HepG2 (cell line): ENCODE results near the gene ADAMTS2. TPM values are rescaled to one million over a fixed set of nuclear protein-coding genes. Genes with fewer than 3 reads are reported as not detected.

Experiments used
- ATAC-seq: fragments of 200-7000 bp; cut with Tn5 transposase; 3 replicates; pipeline ENCODE4 v1.9.1; 2020; ENCODE audit warnings: mild to moderate bottlenecking, moderate library complexity
- BruUV-seq: library from RNA; stranded (reverse); fragments of 400-500 nt; replicated peaks from 2 replicates; lab custom pipeline; 2021; lab: Mats Ljungman, UMichigan
- CTCF ChIA-PET: fragments of 300-600 bp; formaldehyde crosslinking; extraction: SDS; loops from one replicate; lab custom pipeline; 2021; ENCODE audit warnings: low total read pairs, inconsistent platforms, low intra/inter-chr PET ratio; lab: Yijun Ruan, JAX
- POLR2A ChIA-PET: fragments of 350-600 bp; sonication (Branson Sonifier 250); formaldehyde crosslinking; loops from one replicate; lab custom pipeline; 2020; ENCODE audit warnings: antibody characterized with exemption, inconsistent platforms; lab: Yijun Ruan, JAX
- DNase-seq: peaks from one replicate; pipeline ENCODE4 v3.0.0-alpha.2; 2015; ENCODE audit warnings: low spot score
- FAIRE-seq: peaks from 3 replicates; lab custom pipeline; 2011; peaks lifted over from hg19 to GRCh38; lab: Jason Lieb, UNC
- H2AFZ ChIP-seq: one replicate; pipeline ENCODE4 v1.6.1; 2011; ENCODE audit warnings: low read length, inconsistent platforms
- H3K27ac ChIP-seq: fragments of 300-600 bp; 3 replicates; pipeline ENCODE4 v1.8.0; 2011; ENCODE audit warnings: mixed run types, mild to moderate bottlenecking, mixed read lengths, low read length, inconsistent platforms; ENCODE audit not compliant: insufficient read depth; ENCODE audit errors: extremely low read length
- H3K27me3 ChIP-seq, 2 experiments: fragments of 200-600 bp in 1 of 2; 2 replicates in 1 of 2; 3 replicates in 1 of 2; pipeline versions ENCODE4 v1.6.0 to v1.8.0; 2011; ENCODE audit warnings: low read length in 2 of 2, mild to moderate bottlenecking in 2 of 2, moderate library complexity in 2 of 2, inconsistent platforms in 1 of 2; ENCODE audit not compliant: insufficient read depth in 2 of 2, control insufficient read depth in 1 of 2
- H3K36me3 ChIP-seq, 2 experiments: fragments of 200-600 bp in 1 of 2; replicated peaks in 1 of 2; 2 replicates in 1 of 2; 3 replicates in 1 of 2; pipeline versions ENCODE4 v1.5.1 to v1.8.0; 2011; ENCODE audit warnings: low read length in 2 of 2, inconsistent platforms in 1 of 2; ENCODE audit not compliant: insufficient read depth in 2 of 2, control insufficient read depth in 1 of 2
- H3K4me1 ChIP-seq: 2 replicates; pipeline ENCODE4 v1.5.1; 2012; ENCODE audit warnings: low read length, inconsistent platforms; ENCODE audit not compliant: insufficient read depth
- H3K4me2 ChIP-seq: 2 replicates; pipeline ENCODE4 v1.6.0; 2011; ENCODE audit warnings: low read depth, low read length, inconsistent platforms
- H3K4me3 ChIP-seq, 3 experiments: fragments of 200-600 bp in 1 of 3; sonication (generic), shearing (Covaris generic) in 1 of 3; replicated peaks in 1 of 3; 2 replicates each; pipeline ENCODE4 v1.5.1; 2011 to 2016; ENCODE audit warnings: low read length in 3 of 3, inconsistent platforms in 2 of 3, low read depth in 2 of 3, mild to moderate bottlenecking in 2 of 3, control low read depth in 1 of 3, mixed read lengths in 1 of 3; ENCODE audit not compliant: insufficient read depth in 1 of 3
- H3K79me2 ChIP-seq: one replicate; pipeline ENCODE4 v1.6.1; 2011; ENCODE audit warnings: low read length, inconsistent platforms; ENCODE audit not compliant: insufficient read depth
- H3K9ac ChIP-seq: 2 replicates; pipeline ENCODE4 v1.6.0; 2011; ENCODE audit warnings: mild to moderate bottlenecking, low read depth, low read length, inconsistent platforms; ENCODE audit not compliant: insufficient read depth
- H3K9me3 ChIP-seq: 2 replicates; pipeline ENCODE4 v1.5.1; 2012; ENCODE audit warnings: mild to moderate bottlenecking, low read length
- H4K20me1 ChIP-seq: 2 replicates; pipeline ENCODE4 v1.6.0; 2011; ENCODE audit warnings: inconsistent platforms, mild to moderate bottlenecking, low read length, moderate library complexity; ENCODE audit not compliant: insufficient read depth
- HNRNPL ChIP-seq: fragments of 200-400 bp; formaldehyde crosslinking; IDR thresholded peaks from 2 replicates; pipeline ENCODE4 v1.6.1; 2017; ENCODE audit warnings: mild to moderate bottlenecking, low read depth, low read length
- MED13 ChIP-seq: sonication (generic); formaldehyde crosslinking; IDR thresholded peaks from 2 replicates; pipeline ENCODE4 v1.5.0; 2020; ENCODE audit warnings: missing genetic modification reagents
- NCOR1 ChIP-seq: fragments of 200-600 bp; sonication (generic); IDR thresholded peaks from 2 replicates; pipeline ENCODE4 v1.7.0; 2017; ENCODE audit warnings: antibody characterized with exemption, low read length, borderline replicate concordance
- PBX2 ChIP-seq: IDR thresholded peaks from 2 replicates; pipeline ENCODE4 v1.6.1; 2016; ENCODE audit warnings: control low read depth
- SMC3 ChIP-seq: IDR thresholded peaks from 2 replicates; pipeline ENCODE4 v1.6.1; 2011; ENCODE audit warnings: low read length, improper control_type of control experiment
- ZBTB4 ChIP-seq: sonication (generic); formaldehyde crosslinking; IDR thresholded peaks from 2 replicates; pipeline ENCODE4 v1.4.0; 2020; ENCODE audit warnings: missing genetic modification reagents, mild to moderate bottlenecking, borderline replicate concordance
- ZFP36L1 ChIP-seq: sonication (generic); formaldehyde crosslinking; IDR thresholded peaks from 2 replicates; pipeline ENCODE4 v1.8.0; 2022; ENCODE audit warnings: mild to moderate bottlenecking, missing genetic modification reagents, moderate library complexity
- ZFY ChIP-seq: sonication (generic); formaldehyde crosslinking; IDR thresholded peaks from 2 replicates; pipeline ENCODE4 v1.4.0; 2020; ENCODE audit warnings: missing genetic modification reagents
- ZFYVE20 ChIP-seq: sonication (generic); formaldehyde crosslinking; IDR thresholded peaks from 2 replicates; pipeline ENCODE4 v1.8.0; 2023; ENCODE audit warnings: low read depth, mild to moderate bottlenecking, moderate library complexity, missing genetic modification reagents, borderline replicate concordance
- ZNF24 ChIP-seq: fragments of 450-650 bp; IDR thresholded peaks from 2 replicates; pipeline ENCODE4 v1.6.1; 2017; ENCODE audit warnings: antibody characterized with exemption, mild to moderate bottlenecking
- ZNF276 ChIP-seq: sonication (generic); formaldehyde crosslinking; IDR thresholded peaks from 2 replicates; pipeline ENCODE4 v1.4.0; 2020; ENCODE audit warnings: mild to moderate bottlenecking, low read depth, missing genetic modification reagents
- ZNF430 ChIP-seq: sonication (generic); formaldehyde crosslinking; IDR thresholded peaks from 2 replicates; pipeline ENCODE4 v1.9.0; 2021; ENCODE audit warnings: mild to moderate bottlenecking, missing genetic modification reagents
- ZNF451 ChIP-seq: sonication (generic); formaldehyde crosslinking; IDR thresholded peaks from 2 replicates; pipeline ENCODE4 v1.5.0; 2020; ENCODE audit warnings: mild to moderate bottlenecking, missing genetic modification reagents
- ZNF7 ChIP-seq: IDR thresholded peaks from 2 replicates; pipeline ENCODE4 v1.6.1; 2016; ENCODE audit warnings: missing biosample characterization, missing genetic modification reagents
- WGBS: methylation state at CpG from one replicate; pipeline ENCODE4 v1.1.6; 2017; ENCODE audit warnings: low lambda C conversion rate; 5-methylcytosine and 5-hydroxymethylcytosine counted together
- in situ Hi-C: cut with HindIII; loops from 2 replicates; pipeline ENCODE4 v1.10.0; 2017; ENCODE audit warnings: low pct_unique_long_range_greater_than_20kb; ENCODE audit not compliant: extremely low pct_ligation_motif_present
- intact Hi-C: fragments of 100-400 bp; cut with micrococcal nuclease; formaldehyde crosslinking; loops from one replicate; pipeline ENCODE4 v1.10.0; 2022; ENCODE audit not compliant: unreplicated experiment
- polyA plus RNA-seq, 8 experiments: library from polyadenylated mRNA; depleted of rRNA in 3 of 8; stranded (reverse) in 7 of 8; unstranded in 1 of 8; fragments of >200 nt; fragmentation: Illumina TruSeq in 4 of 8; extraction: Trizol in 4 of 8; gene quantifications; 2 replicates each; pipeline versions ENCODE4 v1.2.1 to v1.2.3, GENCODE V29; 2011 to 2016; ENCODE audit warnings: low read depth in 4 of 8, missing spikeins in 1 of 8, mixed read lengths in 1 of 8; ENCODE audit not compliant: insufficient read depth in 1 of 8
- total RNA-seq, 5 experiments: library from RNA; depleted of rRNA; stranded (reverse); fragments of >200 nt; fragmentation: Illumina TruSeq; extraction: Trizol; gene quantifications; 2 replicates each; pipeline ENCODE4 v1.2.3, GENCODE V29; 2016; ENCODE audit warnings: low read depth in 1 of 5

Gene ADAMTS2
- total and polyA plus RNA-seq, 2 of the 13 experiments (the other 11 are each of a cell fraction or from before 2014, with no cell fraction given) = 0.24 to 3.5 TPM

GRCh38 chr5:179385914-179386313 is 40.7 kb upstream of the ADAMTS2 start:
- no peak for DNase-seq
- no peak overlapping the region for H3K4me2 ChIP-seq
- BruUV-seq = no TSS peak
- H3K36me3 ChIP-seq = no peaks in the 10 kb centered on the region
- no peak overlapping the region for H2AFZ ChIP-seq
- no peaks in the 10 kb centered on the region for H4K20me1 ChIP-seq
- in situ Hi-C loops (no loop called here), intact Hi-C loops (no loop called here)
- CTCF ChIA-PET = no interaction called here
- no peak for ATAC-seq
- H3K27me3 ChIP-seq = peaks cover 3 to 49% of the 10 kb centered on the region in 2 experiments; a peak in 4 of 5 replicates
- H3K4me1 ChIP-seq = no peaks in the 10 kb centered on the region
- H3K9me3 ChIP-seq = peaks cover 5% of the 10 kb centered on the region; the same call in 1 of the 2 replicates
- no peak overlapping the region for H3K27ac ChIP-seq
- POLR2A ChIA-PET = no interaction called here
- 0% methylated on average over 3 of the region's 7 CpGs for WGBS
- TF ChIP-seq ZNF7 (CRISPR knock-in tag) = no peak
- no peak for TF ChIP-seq ZNF430 (CRISPR knock-in tag)
- no peak for TF ChIP-seq ZFYVE20
- no peak for TF ChIP-seq SMC3
- FAIRE-seq = no peak
- H3K79me2 ChIP-seq = no peaks in the 10 kb centered on the region
- H3K9ac ChIP-seq = no peak overlapping the region
- no peak overlapping the region for H3K4me3 ChIP-seq

- FAIRE-seq (no peak), ATAC-seq (no peak), DNase-seq (no peak)
- no peaks in the 10 kb centered on the region for H3K79me2 ChIP-seq
- no peaks in the 10 kb centered on the region for H3K9me3 ChIP-seq
- no peaks in the 10 kb centered on the region for H3K36me3 ChIP-seq
- H3K27ac ChIP-seq = no peak overlapping the region
- no peak overlapping the region for H3K4me2 ChIP-seq
- H2AFZ ChIP-seq = no peak overlapping the region
- no peaks in the 10 kb centered on the region for H4K20me1 ChIP-seq
- no peak overlapping the region for H3K4me3 ChIP-seq
- H3K9ac ChIP-seq = no peak overlapping the region
- POLR2A ChIA-PET = no interaction called here
- H3K27me3 ChIP-seq = peaks cover 6 to 48% of the 10 kb centered on the region in 2 experiments; a peak in 4 of 5 replicates
- intact Hi-C loops = no loop called here
- no TSS peak for BruUV-seq
- 33% methylated on average over 7 of the region's 8 CpGs for WGBS
- in situ Hi-C loops = no loop called here
- CTCF ChIA-PET = no interaction called here
- no peaks in the 10 kb centered on the region for H3K4me1 ChIP-seq
- TF ChIP-seq PBX2 (CRISPR knock-in tag) (no peak), ZFY (CRISPR knock-in tag) (no peak), HNRNPL (no peak), ZFP36L1 (CRISPR knock-in tag) (no peak), ZNF451 (CRISPR knock-in tag) (no peak), MED13 (CRISPR knock-in tag) (no peak), ZNF276 (CRISPR knock-in tag) (no peak), ZBTB4 (CRISPR knock-in tag) (no peak), NCOR1 (no peak), ZNF24 (no peak)
Observed at GRCh38 chr5:179382486-179382885, 37.2 kb upstream of the ADAMTS2 start.
